C4-2B (cell line): ENCODE data around the gene MEGF11.

Experiments
- H3K27ac ChIP-seq: fragments of 450-650 bp; 2 replicates; pipeline ENCODE4 v1.5.1; 2017
- ZFX ChIP-seq: fragments of 450-650 bp; IDR thresholded peaks from 2 replicates; pipeline ENCODE4 v1.6.1; 2017
- TF ChIP-seq, protein P1 (sequence below): fragments of 450-650 bp; conservative IDR thresholded peaks from 2 replicates; pipeline ENCODE4 v1.5.1; 2017; ENCODE audit warnings: mild to moderate bottlenecking

Gene MEGF11

DNA sequence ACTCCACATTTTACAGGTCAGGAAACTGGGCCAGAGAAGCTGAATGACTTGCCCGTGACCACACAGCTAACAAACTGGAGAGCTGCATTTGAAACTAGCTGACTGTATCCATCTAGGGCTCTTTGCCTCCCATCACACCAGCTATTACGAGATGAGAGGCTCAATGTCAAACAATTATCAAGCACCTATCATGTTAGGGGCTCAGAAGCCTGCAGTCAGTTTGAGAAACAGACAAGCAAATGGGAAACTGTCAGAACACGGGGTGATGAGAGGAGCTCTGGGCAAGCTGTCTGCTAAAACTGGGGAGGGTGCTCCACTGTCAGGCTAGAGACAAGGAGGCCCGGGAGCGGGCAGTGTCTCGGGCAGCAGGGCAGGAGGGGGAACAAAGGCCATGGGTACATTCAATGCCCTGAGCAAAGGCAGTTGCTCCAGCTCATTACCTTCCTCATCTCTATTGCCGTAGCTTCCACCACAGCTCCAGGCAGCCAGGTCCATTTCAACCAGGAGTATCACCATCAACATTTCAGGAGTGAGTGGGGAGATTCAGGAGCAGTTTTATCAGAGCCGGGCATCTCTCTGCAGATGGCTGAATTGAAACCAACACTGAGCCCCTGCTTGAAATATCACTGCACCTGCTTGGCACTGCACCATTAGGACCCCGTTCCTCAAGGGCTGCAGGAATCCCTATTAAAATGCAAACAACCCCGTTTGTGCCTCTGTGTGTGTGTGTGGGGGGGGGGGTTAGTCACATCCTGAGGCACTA is 261.6 kb downstream of the MEGF11 start:
- H3K27ac ChIP-seq, result no peak overlapping the region
- no peak for TF ChIP-seq ZFX
- TF ChIP-seq, protein P1, sequence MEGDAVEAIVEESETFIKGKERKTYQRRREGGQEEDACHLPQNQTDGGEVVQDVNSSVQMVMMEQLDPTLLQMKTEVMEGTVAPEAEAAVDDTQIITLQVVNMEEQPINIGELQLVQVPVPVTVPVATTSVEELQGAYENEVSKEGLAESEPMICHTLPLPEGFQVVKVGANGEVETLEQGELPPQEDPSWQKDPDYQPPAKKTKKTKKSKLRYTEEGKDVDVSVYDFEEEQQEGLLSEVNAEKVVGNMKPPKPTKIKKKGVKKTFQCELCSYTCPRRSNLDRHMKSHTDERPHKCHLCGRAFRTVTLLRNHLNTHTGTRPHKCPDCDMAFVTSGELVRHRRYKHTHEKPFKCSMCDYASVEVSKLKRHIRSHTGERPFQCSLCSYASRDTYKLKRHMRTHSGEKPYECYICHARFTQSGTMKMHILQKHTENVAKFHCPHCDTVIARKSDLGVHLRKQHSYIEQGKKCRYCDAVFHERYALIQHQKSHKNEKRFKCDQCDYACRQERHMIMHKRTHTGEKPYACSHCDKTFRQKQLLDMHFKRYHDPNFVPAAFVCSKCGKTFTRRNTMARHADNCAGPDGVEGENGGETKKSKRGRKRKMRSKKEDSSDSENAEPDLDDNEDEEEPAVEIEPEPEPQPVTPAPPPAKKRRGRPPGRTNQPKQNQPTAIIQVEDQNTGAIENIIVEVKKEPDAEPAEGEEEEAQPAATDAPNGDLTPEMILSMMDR, result no peak

- TF ChIP-seq, protein P1, result no peak
- no peak for TF ChIP-seq ZFX
- no peak overlapping the region for H3K27ac ChIP-seq
Observed at GRCh38 chr15:65990298-65990981, 263.1 kb downstream of the MEGF11 start.

DNA sequence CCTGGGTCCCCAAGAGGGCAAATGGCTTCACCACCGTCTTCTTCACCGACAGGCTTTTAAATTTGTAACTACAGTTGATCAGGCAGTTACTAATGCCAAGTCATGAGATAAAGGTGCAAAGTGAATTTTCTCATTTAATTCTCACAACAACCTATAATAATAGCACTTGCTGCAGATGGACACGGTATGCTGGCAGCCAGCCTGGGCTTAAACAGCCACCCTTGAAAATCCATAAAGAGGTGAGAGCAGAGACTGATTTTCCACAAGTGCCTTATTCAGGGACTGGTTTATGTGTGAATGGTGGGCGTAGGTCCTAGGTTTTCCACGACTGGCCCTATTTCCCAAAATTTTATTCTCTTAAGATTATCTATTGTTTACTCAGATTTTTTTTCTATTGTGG is 266.4 kb downstream of the MEGF11 start:
- H3K27ac ChIP-seq, result no peak overlapping the region
- TF ChIP-seq ZFX, result no peak
- TF ChIP-seq, protein P1, result no peak

DNA sequence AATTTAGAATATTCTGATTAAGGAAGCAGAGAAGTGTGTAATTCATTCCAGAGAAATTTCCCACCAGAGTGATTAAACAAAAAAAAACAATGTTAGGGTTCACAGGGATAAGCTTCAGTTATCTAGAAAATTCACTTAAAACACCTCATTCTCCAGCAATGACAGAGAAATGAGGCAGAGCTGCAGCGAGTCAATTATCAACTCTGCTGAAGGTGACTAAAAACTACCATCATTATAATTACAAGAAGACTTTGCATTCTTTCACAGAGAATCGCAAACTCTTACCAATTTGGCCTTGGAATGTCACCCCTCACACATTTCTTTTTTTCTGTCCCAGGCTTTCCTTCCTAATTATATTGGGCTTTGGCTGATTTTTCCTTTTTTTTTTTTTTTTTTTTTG is 267.1 kb downstream of the MEGF11 start:
- TF ChIP-seq, protein P1, result no peak
- TF ChIP-seq ZFX, result no peak
- H3K27ac ChIP-seq, result no peak overlapping the region

DNA sequence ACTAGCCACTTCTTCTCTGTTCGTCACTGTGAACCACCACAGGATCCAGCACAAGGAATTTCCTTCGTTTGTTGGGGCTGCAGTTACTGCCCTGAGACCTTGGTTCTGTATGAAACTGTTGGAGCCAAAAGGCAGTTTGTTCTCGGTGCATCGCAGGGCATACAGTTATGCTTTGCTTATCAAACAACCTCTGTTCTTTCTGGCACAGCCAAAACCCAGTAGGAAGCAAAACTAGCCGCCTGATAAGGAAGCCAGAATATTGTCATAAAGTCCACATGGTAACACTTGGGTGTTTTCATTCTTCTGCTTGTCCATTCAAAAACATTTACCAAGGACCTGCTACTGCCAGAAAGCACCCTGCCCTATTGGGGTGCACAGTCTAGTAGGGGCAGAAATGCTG is 268.2 kb downstream of the MEGF11 start:
- no peak overlapping the region for H3K27ac ChIP-seq
- no peak for TF ChIP-seq ZFX
- TF ChIP-seq, protein P1, result no peak

- no peak for TF ChIP-seq ZFX
- TF ChIP-seq, protein P1, result no peak
- H3K27ac ChIP-seq, result no peak overlapping the region
Observed at GRCh38 chr15:65982627-65983322, 270.8 kb downstream of the MEGF11 start.
